Measurements from ENCODE around the gene ADGRD1.

Gene ADGRD1

DNA sequence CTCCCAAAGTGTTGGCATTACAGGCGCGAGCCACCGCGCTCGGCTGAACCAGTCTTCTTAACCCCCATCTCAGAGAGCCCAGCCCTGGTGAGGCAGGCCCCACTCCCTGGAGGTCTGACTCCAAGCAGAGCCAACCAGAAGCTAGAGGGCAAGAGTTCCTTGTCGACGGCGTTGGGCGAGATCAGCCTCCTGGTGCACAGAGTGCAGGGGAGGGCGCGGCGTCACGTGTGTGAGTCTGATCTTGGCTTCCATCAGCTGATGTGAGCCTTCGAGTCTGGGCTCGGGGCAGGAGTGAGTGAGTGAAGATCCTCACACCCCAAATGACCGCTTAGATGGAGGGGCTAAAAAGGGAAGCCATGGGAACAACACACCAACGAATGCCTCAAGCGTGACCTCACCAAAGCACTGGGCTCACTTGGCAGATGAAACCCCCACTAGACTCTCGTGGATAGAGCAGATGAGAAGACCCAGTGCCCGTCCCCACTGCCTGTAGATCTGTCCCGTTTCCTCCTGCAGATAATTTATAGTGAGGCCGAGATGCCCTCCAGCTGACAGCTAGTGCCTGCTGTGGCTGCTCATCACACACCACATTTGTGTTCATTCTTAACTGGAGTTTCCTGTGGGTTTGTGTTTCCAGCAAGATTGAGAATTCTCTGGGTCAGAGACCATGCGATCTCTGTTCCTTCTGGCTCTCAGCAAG is 28.6 kb upstream of the ADGRD1 start:
- no peak for ATAC-seq
- no peak for TF ChIP-seq TOX (CRISPR knock-in tag; IDR thresholded peaks at IDR 0.05; ENCODE audit: borderline replicate concordance)
- TF ChIP-seq, protein P1, sequence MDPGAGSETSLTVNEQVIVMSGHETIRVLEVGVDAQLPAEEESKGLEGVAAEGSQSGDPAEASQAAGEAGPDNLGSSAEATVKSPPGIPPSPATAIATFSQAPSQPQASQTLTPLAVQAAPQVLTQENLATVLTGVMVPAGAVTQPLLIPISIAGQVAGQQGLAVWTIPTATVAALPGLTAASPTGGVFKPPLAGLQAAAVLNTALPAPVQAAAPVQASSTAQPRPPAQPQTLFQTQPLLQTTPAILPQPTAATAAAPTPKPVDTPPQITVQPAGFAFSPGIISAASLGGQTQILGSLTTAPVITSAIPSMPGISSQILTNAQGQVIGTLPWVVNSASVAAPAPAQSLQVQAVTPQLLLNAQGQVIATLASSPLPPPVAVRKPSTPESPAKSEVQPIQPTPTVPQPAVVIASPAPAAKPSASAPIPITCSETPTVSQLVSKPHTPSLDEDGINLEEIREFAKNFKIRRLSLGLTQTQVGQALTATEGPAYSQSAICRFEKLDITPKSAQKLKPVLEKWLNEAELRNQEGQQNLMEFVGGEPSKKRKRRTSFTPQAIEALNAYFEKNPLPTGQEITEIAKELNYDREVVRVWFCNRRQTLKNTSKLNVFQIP (CRISPR knock-in tag; IDR thresholded peaks at IDR 0.05; ENCODE audit: borderline replicate concordance, low read depth): no peak
- no peak for TF ChIP-seq ZFP3 (CRISPR knock-in tag; IDR thresholded peaks at IDR 0.05)
- TF ChIP-seq ZNF70 (CRISPR knock-in tag; IDR thresholded peaks at IDR 0.05): no peak
- TF ChIP-seq SNAI2 (CRISPR knock-in tag; IDR thresholded peaks at IDR 0.05): no peak
- TF ChIP-seq ZC3H10 (CRISPR knock-in tag; IDR thresholded peaks at IDR 0.05): no peak
- no peak for TF ChIP-seq BACH2 (CRISPR knock-in tag; IDR thresholded peaks at IDR 0.05; ENCODE audit: borderline replicate concordance)
- TF ChIP-seq, protein P2, sequence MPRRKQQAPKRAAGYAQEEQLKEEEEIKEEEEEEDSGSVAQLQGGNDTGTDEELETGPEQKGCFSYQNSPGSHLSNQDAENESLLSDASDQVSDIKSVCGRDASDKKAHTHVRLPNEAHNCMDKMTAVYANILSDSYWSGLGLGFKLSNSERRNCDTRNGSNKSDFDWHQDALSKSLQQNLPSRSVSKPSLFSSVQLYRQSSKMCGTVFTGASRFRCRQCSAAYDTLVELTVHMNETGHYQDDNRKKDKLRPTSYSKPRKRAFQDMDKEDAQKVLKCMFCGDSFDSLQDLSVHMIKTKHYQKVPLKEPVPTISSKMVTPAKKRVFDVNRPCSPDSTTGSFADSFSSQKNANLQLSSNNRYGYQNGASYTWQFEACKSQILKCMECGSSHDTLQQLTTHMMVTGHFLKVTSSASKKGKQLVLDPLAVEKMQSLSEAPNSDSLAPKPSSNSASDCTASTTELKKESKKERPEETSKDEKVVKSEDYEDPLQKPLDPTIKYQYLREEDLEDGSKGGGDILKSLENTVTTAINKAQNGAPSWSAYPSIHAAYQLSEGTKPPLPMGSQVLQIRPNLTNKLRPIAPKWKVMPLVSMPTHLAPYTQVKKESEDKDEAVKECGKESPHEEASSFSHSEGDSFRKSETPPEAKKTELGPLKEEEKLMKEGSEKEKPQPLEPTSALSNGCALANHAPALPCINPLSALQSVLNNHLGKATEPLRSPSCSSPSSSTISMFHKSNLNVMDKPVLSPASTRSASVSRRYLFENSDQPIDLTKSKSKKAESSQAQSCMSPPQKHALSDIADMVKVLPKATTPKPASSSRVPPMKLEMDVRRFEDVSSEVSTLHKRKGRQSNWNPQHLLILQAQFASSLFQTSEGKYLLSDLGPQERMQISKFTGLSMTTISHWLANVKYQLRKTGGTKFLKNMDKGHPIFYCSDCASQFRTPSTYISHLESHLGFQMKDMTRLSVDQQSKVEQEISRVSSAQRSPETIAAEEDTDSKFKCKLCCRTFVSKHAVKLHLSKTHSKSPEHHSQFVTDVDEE (CRISPR knock-in tag; IDR thresholded peaks at IDR 0.05): no peak
- TF ChIP-seq, protein P3, sequence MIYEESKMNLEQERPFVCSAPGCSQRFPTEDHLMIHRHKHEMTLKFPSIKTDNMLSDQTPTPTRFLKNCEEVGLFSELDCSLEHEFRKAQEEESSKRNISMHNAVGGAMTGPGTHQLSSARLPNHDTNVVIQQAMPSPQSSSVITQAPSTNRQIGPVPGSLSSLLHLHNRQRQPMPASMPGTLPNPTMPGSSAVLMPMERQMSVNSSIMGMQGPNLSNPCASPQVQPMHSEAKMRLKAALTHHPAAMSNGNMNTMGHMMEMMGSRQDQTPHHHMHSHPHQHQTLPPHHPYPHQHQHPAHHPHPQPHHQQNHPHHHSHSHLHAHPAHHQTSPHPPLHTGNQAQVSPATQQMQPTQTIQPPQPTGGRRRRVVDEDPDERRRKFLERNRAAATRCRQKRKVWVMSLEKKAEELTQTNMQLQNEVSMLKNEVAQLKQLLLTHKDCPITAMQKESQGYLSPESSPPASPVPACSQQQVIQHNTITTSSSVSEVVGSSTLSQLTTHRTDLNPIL (CRISPR knock-in tag; IDR thresholded peaks at IDR 0.05; ENCODE audit: low read depth): no peak
- no peak for TF ChIP-seq PPARA (CRISPR knock-in tag; IDR thresholded peaks at IDR 0.05; ENCODE audit: borderline replicate concordance)

DNA sequence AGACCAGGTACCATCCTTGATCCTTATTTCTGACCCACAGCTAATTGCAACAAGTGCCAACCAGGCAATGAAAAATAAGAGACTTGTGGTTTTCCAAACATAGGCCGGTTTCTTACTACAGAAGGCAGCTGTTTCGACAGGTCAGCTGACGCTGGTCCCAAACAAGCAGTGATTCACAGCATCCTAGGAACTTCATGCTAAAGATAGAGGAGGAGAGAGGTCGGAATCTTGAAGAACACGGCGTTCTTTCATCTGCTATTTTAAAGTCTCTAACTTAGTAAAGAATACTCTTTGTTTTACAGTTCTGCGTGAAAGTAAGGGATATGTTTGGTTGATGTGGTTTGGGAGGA is 28.1 kb upstream of the ADGRD1 start:
- ATAC-seq: no peak
- TF ChIP-seq, protein P3 (CRISPR knock-in tag; IDR thresholded peaks at IDR 0.05; ENCODE audit: low read depth): no peak
- TF ChIP-seq, protein P4, sequence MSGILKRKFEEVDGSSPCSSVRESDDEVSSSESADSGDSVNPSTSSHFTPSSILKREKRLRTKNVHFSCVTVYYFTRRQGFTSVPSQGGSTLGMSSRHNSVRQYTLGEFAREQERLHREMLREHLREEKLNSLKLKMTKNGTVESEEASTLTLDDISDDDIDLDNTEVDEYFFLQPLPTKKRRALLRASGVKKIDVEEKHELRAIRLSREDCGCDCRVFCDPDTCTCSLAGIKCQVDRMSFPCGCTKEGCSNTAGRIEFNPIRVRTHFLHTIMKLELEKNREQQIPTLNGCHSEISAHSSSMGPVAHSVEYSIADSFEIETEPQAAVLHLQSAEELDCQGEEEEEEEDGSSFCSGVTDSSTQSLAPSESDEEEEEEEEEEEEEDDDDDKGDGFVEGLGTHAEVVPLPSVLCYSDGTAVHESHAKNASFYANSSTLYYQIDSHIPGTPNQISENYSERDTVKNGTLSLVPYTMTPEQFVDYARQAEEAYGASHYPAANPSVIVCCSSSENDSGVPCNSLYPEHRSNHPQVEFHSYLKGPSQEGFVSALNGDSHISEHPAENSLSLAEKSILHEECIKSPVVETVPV (CRISPR knock-in tag; IDR thresholded peaks at IDR 0.05): no peak
- TF ChIP-seq ZNF8 (CRISPR knock-in tag; IDR thresholded peaks at IDR 0.05): no peak
- no peak for TF ChIP-seq ESRRG (CRISPR knock-in tag; IDR thresholded peaks at IDR 0.05)
- TF ChIP-seq GLIS3 (CRISPR knock-in tag; IDR thresholded peaks at IDR 0.05): no peak
- no peak for TF ChIP-seq CSDC2 (CRISPR knock-in tag; IDR thresholded peaks at IDR 0.05)
- no peak for TF ChIP-seq ARNTL (CRISPR knock-in tag; IDR thresholded peaks at IDR 0.05; ENCODE audit: borderline replicate concordance, low read depth)
- no peak for TF ChIP-seq ISL1 (CRISPR knock-in tag; IDR thresholded peaks at IDR 0.05)
- TF ChIP-seq ZC3H10 (CRISPR knock-in tag; IDR thresholded peaks at IDR 0.05): no peak

DNA sequence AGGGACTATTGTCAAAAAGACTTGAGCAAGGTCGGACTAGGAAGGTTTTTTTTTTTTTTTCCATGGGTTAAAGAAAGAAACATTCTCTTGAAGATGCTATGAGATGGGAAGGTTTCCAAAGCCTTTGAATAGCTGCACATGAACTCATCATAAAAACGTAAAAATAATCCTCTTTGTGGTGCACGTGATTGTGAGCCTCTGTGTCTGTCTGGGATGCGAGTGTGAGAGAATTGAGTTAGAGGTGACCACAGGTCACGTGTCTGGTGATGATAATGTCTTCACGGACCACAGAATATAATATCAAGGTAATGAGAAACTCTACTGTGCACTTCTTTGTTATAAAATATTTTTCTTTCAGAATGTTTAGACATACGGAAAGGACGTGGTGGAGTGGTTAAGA is 24.3 kb upstream of the ADGRD1 start:
- no peak for TF ChIP-seq ZFP3 (CRISPR knock-in tag; IDR thresholded peaks at IDR 0.05)
- TF ChIP-seq, protein P1 (CRISPR knock-in tag; IDR thresholded peaks at IDR 0.05; ENCODE audit: borderline replicate concordance, low read depth): no peak
- TF ChIP-seq ZNF565 (CRISPR knock-in tag; conservative IDR thresholded peaks at IDR 0.05; ENCODE audit: low read depth): no peak
- TF ChIP-seq SNAI2 (CRISPR knock-in tag; IDR thresholded peaks at IDR 0.05): no peak
- TF ChIP-seq CSDC2 (CRISPR knock-in tag; IDR thresholded peaks at IDR 0.05): no peak
- TF ChIP-seq OSR1 (CRISPR knock-in tag; IDR thresholded peaks at IDR 0.05): no peak
- no peak for TF ChIP-seq ISL1 (CRISPR knock-in tag; IDR thresholded peaks at IDR 0.05)
- no peak for TF ChIP-seq ZNF70 (CRISPR knock-in tag; IDR thresholded peaks at IDR 0.05)
- TF ChIP-seq BACH2 (CRISPR knock-in tag; IDR thresholded peaks at IDR 0.05; ENCODE audit: borderline replicate concordance): no peak
- TF ChIP-seq TCF4 (CRISPR knock-in tag; IDR thresholded peaks at IDR 0.05; ENCODE audit: borderline replicate concordance): no peak
- no peak for TF ChIP-seq RARB (CRISPR knock-in tag; IDR thresholded peaks at IDR 0.05)
- no peak for TF ChIP-seq TOX (CRISPR knock-in tag; IDR thresholded peaks at IDR 0.05; ENCODE audit: borderline replicate concordance)
- no peak for TF ChIP-seq ESRRG (CRISPR knock-in tag; IDR thresholded peaks at IDR 0.05)
- TF ChIP-seq, protein P2 (CRISPR knock-in tag; IDR thresholded peaks at IDR 0.05): no peak
- no peak for TF ChIP-seq PPARA (CRISPR knock-in tag; IDR thresholded peaks at IDR 0.05; ENCODE audit: borderline replicate concordance)
- no peak for TF ChIP-seq GLIS3 (CRISPR knock-in tag; IDR thresholded peaks at IDR 0.05)
- ATAC-seq: no peak
